Stimulated activated naive CD8-positive, alpha-beta T cell treated with anti-CD3 and anti-CD28 coated beads, Interleukin-15, Interleukin-2, amounts not matched to agents 100 ng/mL and 50 ng/mL, for 24 hours (primary cell): Measurements from ENCODE around the gene FRMD5.

Source experiments
- H3K27ac Mint-ChIP-seq: one replicate; pipeline ENCODE4 v1.8.0; 2021; ENCODE audit warnings: mild to moderate bottlenecking, mixed read lengths
- H3K27me3 Mint-ChIP-seq: one replicate; pipeline ENCODE4 v1.8.0; 2021; ENCODE audit warnings: mixed read lengths
- H3K36me3 Mint-ChIP-seq: one replicate; pipeline ENCODE4 v1.8.0; 2021; ENCODE audit warnings: low read depth, mixed read lengths
- H3K4me1 Mint-ChIP-seq: one replicate; pipeline ENCODE4 v1.8.0; 2021; ENCODE audit warnings: low read depth, mixed read lengths
- H3K4me3 Mint-ChIP-seq: one replicate; pipeline ENCODE4 v1.8.0; 2021; ENCODE audit warnings: mild to moderate bottlenecking, mixed read lengths
- H3K9me3 Mint-ChIP-seq: one replicate; pipeline ENCODE4 v1.8.0; 2021; ENCODE audit warnings: mixed read lengths

FRMD5 gene

DNA sequence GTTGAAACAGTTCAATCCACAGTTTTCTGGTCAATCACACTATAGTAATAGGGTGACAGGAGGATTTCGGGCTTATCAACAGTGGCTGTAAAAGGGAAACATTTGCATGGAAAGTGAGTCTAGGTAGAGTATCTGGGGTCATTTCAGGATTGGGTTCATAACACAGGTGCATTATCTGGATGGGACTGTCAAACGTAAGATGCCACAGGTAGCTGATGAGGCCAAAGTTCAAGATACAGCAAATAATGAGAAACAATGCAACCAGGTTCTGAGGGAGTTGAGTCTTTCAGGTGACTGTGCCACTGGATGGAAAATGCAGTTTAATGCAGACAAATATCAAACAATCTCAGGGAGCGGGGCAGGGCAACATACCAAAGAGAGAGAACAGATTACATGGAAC, 306.0 kb downstream of the FRMD5 start:
- H3K9me3 Mint-ChIP-seq, result no peaks in the 10 kb centered on the region
- H3K4me3 Mint-ChIP-seq, result no peak overlapping the region
- H3K27ac Mint-ChIP-seq, result no peak overlapping the region
- peaks cover 14% of the 10 kb centered on the region for H3K36me3 Mint-ChIP-seq
- H3K27me3 Mint-ChIP-seq, result no peaks in the 10 kb centered on the region
- peaks cover 9% of the 10 kb centered on the region for H3K4me1 Mint-ChIP-seq

DNA sequence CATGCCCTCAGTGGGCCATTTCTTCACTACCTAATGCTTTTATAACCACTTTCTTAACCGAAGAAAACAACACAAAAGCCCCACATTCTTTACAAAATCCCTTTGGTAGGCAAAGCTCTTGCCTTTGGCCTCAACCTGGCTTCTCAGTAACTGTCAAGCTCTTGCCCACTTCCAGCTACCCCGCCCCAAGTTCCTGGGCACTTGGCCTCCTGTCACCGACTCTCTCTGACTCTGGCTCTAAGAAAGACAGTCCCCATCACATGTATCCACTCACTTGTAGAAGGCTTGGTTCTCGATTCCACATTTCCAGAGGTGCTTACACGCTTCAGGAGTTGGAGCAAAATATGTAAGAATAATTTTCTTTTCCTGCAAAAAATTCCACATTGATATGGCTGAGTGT, 307.2 kb downstream of the FRMD5 start:
- no peak overlapping the region for H3K27ac Mint-ChIP-seq

GRCh38 chr15:43886558-43886957, 308.5 kb downstream of the FRMD5 start:
- Mint-ChIP-seq H3K9me3 (no peaks in the 10 kb centered on the region), H3K27ac (peak overlapping the region; percentile 68), H3K27me3 (no peaks in the 10 kb centered on the region), H3K36me3 (peaks cover 30% of the 10 kb centered on the region), H3K4me3 (no peak overlapping the region), H3K4me1 (peaks cover 9% of the 10 kb centered on the region)

More for the DNA sequence above, 307.2 kb downstream of the FRMD5 start:
- H3K9me3 Mint-ChIP-seq, result no peaks in the 10 kb centered on the region
- peaks cover 9% of the 10 kb centered on the region for H3K4me1 Mint-ChIP-seq
- H3K4me3 Mint-ChIP-seq, result no peak overlapping the region
- H3K27me3 Mint-ChIP-seq, result no peaks in the 10 kb centered on the region
- H3K36me3 Mint-ChIP-seq, result peaks cover 23% of the 10 kb centered on the region

DNA sequence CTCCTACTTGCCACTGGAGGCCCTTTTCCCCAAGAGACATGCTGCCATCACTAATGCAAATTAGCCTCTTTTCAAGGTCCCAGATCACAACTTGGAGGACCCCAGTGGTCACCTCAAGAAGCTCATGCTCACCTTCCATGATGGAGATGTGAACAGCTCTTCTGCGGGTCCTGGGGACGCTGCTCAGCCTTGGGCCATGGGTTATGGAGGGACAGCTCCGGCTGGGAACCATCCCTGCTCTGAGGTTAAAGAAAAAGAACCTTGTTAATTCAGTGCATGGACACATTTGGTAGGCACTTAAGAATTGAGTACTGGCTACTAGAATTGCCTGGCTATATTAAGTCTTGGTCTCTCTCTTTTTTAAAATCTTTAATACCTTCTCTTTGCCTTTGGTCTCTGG, 311.5 kb downstream of the FRMD5 start:
- no peak overlapping the region for H3K4me3 Mint-ChIP-seq
- peaks cover 43% of the 10 kb centered on the region for H3K36me3 Mint-ChIP-seq
- no peak overlapping the region for H3K27ac Mint-ChIP-seq
- no peaks in the 10 kb centered on the region for H3K9me3 Mint-ChIP-seq
- no peaks in the 10 kb centered on the region for H3K27me3 Mint-ChIP-seq
- H3K4me1 Mint-ChIP-seq, result peaks cover 9% of the 10 kb centered on the region

DNA sequence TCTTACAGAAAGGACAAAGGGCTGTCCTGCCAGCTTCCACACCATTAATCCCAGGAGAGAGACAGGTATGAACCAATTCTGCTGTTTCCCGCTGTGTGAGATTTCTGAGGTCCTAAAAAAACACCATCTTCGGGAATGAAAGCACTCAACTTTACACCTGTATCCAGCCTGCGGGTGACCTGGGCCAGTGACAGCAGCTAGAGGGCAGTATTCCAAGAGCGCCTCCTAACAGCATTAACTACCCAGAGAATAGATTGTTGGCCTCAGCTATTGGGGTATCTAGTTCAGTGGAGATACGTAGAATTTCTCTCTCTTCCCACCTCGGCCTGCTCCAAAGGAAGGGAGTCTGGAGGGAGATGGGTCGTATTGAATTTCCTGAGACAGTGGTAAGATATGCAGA, 313.1 kb downstream of the FRMD5 start:
- no peaks in the 10 kb centered on the region for H3K27me3 Mint-ChIP-seq
- no peaks in the 10 kb centered on the region for H3K9me3 Mint-ChIP-seq
- H3K27ac Mint-ChIP-seq, result no peak overlapping the region
- H3K36me3 Mint-ChIP-seq, result peaks cover 54% of the 10 kb centered on the region
- H3K4me1 Mint-ChIP-seq, result peaks cover 6% of the 10 kb centered on the region
- H3K4me3 Mint-ChIP-seq, result no peak overlapping the region

- Mint-ChIP-seq H3K4me3 (no peak overlapping the region), H3K4me1 (no peaks in the 10 kb centered on the region), H3K27ac (no peak overlapping the region), H3K27me3 (no peaks in the 10 kb centered on the region), H3K9me3 (no peaks in the 10 kb centered on the region), H3K36me3 (peaks cover 54% of the 10 kb centered on the region)
Observed at GRCh38 chr15:43881245-43881644, 313.8 kb downstream of the FRMD5 start.

DNA sequence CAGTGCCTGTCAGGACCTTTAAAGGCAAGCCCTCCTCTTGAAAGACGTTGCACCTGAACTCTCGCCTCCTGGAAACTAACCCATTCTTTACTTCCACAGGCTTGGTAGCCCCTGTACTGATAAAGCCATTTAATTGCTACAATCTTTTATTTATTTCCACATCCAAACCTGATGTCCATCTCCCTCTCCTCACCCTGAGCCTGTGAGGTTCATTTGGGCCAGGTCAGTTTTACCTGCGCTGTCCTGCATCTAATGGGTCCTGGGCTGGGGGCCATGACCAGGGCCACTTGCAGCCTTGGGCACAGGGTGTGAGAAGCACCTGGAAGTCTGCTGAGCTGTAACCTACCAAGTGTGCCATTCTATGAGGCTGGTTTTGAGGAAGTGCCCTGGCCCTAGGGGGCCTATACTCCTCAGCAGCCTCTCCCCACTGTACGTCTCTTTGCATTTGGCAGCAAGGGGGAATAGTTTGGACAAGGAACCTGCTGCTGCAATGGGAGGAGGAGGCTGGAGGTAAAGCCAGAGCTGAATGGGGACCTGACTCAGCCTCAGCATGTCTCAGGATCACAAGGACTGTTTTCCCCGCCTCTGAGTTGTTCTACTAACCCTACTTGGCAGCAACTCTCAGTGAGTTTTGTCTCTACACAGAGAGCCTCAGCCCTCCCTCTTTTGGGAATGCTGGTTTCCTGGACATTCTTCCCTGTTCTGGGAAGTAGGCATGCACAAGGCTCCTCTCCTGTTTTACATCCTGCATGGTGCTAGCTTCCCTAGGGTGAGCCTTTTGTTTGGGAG, 314.5 kb downstream of the FRMD5 start:
- H3K4me1 Mint-ChIP-seq, result no peaks in the 10 kb centered on the region
- no peaks in the 10 kb centered on the region for H3K9me3 Mint-ChIP-seq
- no peak overlapping the region for H3K27ac Mint-ChIP-seq

DNA sequence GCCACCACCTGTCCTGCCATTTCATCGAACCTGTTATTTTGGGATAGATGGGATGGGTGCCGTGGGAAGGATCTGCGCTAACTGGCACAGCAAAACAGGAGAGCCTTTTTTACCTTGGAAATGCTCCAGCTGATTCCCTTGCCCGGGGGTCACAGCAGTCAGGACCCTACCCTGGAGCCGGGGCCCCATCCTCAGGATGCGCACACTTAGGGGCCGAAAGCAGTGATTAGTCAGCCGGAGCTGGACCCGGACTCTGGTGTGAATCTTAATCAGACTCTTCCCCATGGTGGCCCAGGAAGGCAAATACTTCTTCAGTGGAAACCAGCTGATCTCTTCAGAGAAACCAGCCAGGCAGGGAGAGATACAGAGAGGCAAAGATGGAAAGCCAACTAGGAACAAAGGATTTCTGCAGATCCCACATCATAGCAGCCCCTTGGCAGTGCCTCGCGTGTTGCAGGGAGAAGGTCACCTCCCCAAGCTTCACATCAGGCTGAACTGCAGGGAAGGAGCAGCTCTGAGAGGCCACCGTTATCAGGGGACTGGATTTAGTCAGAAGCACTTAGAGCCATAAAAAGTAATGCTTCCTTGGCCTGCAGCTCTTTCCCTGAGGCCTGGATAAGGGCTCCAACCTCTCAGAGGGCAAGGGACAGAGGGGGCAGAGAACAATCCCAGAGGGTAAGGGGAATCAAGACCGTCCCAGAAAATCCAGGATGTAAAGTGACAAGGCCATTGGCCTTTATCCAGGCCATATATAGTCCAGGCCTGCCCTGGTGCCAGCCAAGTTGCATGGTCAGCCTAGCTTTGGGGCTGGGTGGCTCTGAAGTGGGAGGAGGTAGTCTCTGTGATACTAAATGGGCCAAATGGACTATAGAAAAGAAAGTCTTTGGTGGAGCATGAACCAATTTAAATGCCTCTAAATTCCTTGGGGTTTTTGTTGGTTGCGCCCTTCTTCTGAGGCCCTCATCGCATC, 315.4 kb downstream of the FRMD5 start:
- Mint-ChIP-seq H3K36me3 (peaks cover 57% of the 10 kb centered on the region), H3K9me3 (no peaks in the 10 kb centered on the region), H3K27ac (no peak overlapping the region), H3K4me3 (no peak overlapping the region), H3K4me1 (no peaks in the 10 kb centered on the region), H3K27me3 (no peaks in the 10 kb centered on the region)

More for the DNA sequence above, 314.5 kb downstream of the FRMD5 start:
- peaks cover 57% of the 10 kb centered on the region for H3K36me3 Mint-ChIP-seq
- no peak overlapping the region for H3K4me3 Mint-ChIP-seq
- H3K27me3 Mint-ChIP-seq, result no peaks in the 10 kb centered on the region

DNA sequence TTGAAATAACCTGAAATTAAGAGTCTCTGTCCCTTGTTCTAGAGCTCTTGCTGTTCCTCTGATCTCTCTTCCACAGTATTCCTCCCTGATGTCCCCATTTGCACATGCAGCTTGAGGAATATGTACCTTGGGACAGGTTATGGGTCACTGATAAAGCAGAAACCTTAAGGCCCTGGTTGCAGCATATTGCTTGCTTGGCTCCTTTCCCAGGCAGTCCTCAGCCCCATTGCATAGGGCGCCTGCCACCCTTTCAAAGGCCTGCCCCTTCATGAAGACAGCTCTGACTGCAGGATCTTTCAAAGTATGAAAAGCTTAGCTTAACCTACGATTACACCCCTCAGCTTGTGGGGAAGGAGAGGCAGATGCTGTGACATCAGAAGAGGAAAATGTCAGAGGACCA, 316.6 kb downstream of the FRMD5 start:
- Mint-ChIP-seq H3K27ac (no peak overlapping the region), H3K27me3 (no peaks in the 10 kb centered on the region), H3K36me3 (peaks cover 59% of the 10 kb centered on the region), H3K4me1 (no peaks in the 10 kb centered on the region), H3K9me3 (no peaks in the 10 kb centered on the region), H3K4me3 (no peak overlapping the region)

GRCh38 chr15:43877371-43877770, 317.7 kb downstream of the FRMD5 start:
- peaks cover 61% of the 10 kb centered on the region for H3K36me3 Mint-ChIP-seq
- H3K4me3 Mint-ChIP-seq, result no peak overlapping the region
- H3K9me3 Mint-ChIP-seq, result no peaks in the 10 kb centered on the region
- no peaks in the 10 kb centered on the region for H3K4me1 Mint-ChIP-seq
- H3K27ac Mint-ChIP-seq, result no peak overlapping the region
- no peaks in the 10 kb centered on the region for H3K27me3 Mint-ChIP-seq

DNA sequence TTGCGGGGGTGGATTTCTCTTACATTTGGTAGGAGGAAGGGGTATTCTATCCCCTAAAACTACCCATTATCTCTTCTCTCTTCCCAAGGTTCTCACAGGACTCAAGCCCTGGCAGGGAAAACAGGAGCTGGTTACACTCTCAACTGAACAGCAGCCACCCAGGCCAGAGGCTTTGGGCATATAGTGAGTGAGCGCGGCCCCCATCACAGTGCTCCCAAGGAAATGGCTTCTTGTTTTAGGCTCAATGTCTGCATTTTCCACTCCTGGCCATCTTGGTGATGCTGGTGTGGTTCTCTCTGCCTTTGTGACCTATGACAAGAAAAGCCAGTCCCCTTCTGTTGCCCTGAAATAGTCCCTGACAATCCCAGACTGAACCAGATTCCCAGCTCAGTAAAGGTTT, 318.2 kb downstream of the FRMD5 start:
- Mint-ChIP-seq H3K9me3 (no peaks in the 10 kb centered on the region), H3K4me3 (no peak overlapping the region), H3K27ac (no peak overlapping the region), H3K36me3 (peaks cover 60% of the 10 kb centered on the region), H3K4me1 (no peaks in the 10 kb centered on the region), H3K27me3 (no peaks in the 10 kb centered on the region)

- Mint-ChIP-seq H3K27ac (no peak overlapping the region), H3K36me3 (peaks cover 64% of the 10 kb centered on the region), H3K4me1 (no peaks in the 10 kb centered on the region), H3K27me3 (no peaks in the 10 kb centered on the region), H3K9me3 (no peaks in the 10 kb centered on the region), H3K4me3 (no peak overlapping the region)
Observed at GRCh38 chr15:43873651-43874050, 321.4 kb downstream of the FRMD5 start.

DNA sequence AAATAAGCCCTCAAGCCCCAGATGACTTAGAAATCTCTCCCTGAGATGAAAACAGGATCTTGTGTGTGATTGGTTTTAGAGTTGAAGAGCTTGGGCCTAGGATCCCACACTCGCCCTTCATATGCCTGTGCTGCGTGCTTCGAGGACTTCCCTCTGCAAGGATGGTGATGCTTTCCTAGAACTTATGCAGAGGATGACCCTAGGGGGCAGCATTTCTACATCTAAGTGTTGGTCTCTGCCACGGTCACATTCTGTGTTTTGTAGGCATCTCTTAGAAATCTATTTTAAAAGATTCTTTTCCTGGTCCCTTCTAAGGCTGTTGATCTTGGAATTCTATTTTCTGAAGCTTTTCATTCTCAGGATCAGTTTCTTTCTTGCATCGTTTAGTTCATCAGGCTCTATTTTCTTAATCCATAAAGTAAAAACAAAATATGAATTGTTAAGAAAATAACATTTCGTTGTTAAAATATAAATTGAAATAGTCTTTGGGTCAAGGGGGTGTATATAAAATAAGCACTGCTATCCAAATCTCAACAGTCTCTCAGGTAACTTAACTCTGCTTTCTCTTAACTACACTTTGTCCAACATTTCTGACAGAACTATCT, 322.6 kb downstream of the FRMD5 start:
- no peaks in the 10 kb centered on the region for H3K9me3 Mint-ChIP-seq
- H3K27me3 Mint-ChIP-seq, result no peaks in the 10 kb centered on the region
- H3K4me3 Mint-ChIP-seq, result no peak overlapping the region
- no peaks in the 10 kb centered on the region for H3K4me1 Mint-ChIP-seq
- no peak overlapping the region for H3K27ac Mint-ChIP-seq
- peaks cover 68% of the 10 kb centered on the region for H3K36me3 Mint-ChIP-seq

DNA sequence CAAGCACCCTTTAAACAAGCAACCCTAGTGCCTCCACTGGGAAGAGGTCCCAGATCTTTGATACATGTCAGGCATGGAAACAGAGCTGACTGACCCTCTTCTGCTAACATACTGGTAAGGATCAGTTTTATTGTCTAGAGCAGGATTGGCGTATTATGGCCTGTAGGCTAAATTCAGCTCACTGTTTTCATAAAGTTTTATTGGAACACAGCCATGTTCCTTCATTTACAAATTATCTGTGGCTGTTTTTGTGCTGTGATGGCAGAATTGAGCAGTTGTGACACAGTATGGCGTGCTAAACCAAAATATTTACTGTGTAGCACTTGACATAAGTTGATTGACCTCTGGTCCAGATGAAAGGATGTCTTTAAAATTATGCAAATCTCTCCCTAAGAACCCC, 323.2 kb downstream of the FRMD5 start:
- Mint-ChIP-seq H3K4me1 (no peaks in the 10 kb centered on the region), H3K4me3 (no peak overlapping the region), H3K27ac (no peak overlapping the region)

GRCh38 chr15:43868406-43868805, 326.7 kb downstream of the FRMD5 start:
- Mint-ChIP-seq H3K27me3 (no peaks in the 10 kb centered on the region), H3K9me3 (no peaks in the 10 kb centered on the region), H3K27ac (no peak overlapping the region), H3K4me3 (no peak overlapping the region), H3K4me1 (no peaks in the 10 kb centered on the region), H3K36me3 (peaks cover 73% of the 10 kb centered on the region)

More for the DNA sequence above, 323.2 kb downstream of the FRMD5 start:
- H3K27me3 Mint-ChIP-seq, result no peaks in the 10 kb centered on the region
- no peaks in the 10 kb centered on the region for H3K9me3 Mint-ChIP-seq
- peaks cover 71% of the 10 kb centered on the region for H3K36me3 Mint-ChIP-seq
